PFSK-1 (cell line): Measurements from ENCODE around the gene TMEM37.

Source experiments
- FOXP2 ChIP-seq: optimal IDR thresholded peaks from 2 replicates; pipeline ENCODE3; 2011; ENCODE audit warnings: borderline replicate concordance, control low read depth, inconsistent platforms; ENCODE audit not compliant: insufficient read depth; ENCODE audit errors: extremely low read length, extremely low read depth
- POLR2AphosphoS5 ChIP-seq: IDR thresholded peaks from 2 replicates; pipeline ENCODE4 v1.6.1; 2012; ENCODE audit warnings: low read depth, mild to moderate bottlenecking, control low read depth, low read length, moderate library complexity
- SIN3A ChIP-seq: IDR thresholded peaks from 2 replicates; pipeline ENCODE4 v1.6.1; 2012; ENCODE audit warnings: mild to moderate bottlenecking, low read length, moderate library complexity, borderline replicate concordance; ENCODE audit not compliant: insufficient read depth
- TAF1 ChIP-seq: IDR thresholded peaks from 2 replicates; pipeline ENCODE4 v1.6.1; 2012; ENCODE audit warnings: low read length, control low read depth, borderline replicate concordance; ENCODE audit not compliant: insufficient read depth
- TF ChIP-seq, protein P1 (sequence below), 2 experiments: IDR thresholded peaks; 2 replicates each; pipeline versions ENCODE4 v1.6.1 to v1.8.0; 2011 to 2012; ENCODE audit warnings: low read depth in 2 of 2, low read length in 2 of 2, control low read depth in 1 of 2, inconsistent platforms in 1 of 2, mild to moderate bottlenecking in 1 of 2, moderate library complexity in 1 of 2; ENCODE audit not compliant: insufficient read depth in 1 of 2

The TMEM37 gene

DNA sequence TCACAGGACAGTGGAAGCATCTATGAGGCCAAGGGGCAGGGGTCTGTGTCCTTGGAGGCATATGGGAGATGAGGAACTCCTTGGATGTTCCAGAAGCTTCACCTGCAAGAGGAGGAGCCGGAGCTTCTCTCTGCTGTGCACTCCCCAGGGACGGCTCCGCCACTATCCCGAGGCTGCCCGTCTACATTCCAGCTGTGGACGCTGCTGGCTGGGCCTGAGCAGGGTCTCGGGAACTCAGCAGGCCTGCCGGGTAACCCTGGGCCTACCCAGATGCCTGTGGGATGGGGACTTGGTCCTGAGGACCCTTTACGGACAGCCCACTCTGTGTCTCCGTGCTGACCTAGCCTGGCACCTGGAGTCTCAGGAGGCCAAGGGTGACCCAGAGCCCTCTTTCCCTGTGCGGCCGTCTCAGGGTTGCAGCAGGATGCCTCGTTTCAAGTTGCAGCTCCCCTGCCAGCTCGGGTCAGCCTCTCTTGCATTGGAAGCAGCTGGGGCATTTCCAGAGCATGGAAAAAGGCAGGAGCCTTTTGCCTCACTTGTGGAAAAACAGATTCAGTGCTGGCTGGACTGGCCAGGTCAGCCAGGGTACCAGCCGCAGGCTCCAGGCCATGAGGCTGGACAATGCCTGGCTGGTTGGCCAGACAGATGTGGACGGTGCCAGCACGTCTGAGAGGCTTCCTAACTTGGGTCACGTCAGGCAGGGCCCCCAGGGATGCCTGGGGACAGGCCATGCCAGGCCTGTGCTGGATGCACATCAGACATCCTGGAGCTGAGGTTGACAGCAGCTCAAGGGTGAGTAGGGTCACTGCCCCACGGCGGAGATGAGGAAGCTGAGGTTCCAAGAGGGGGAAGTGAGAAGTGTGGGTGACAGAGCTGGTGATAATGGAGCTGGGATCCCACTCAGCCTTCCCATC, 51.1 kb downstream of the TMEM37 start:
- TF ChIP-seq SIN3A (no peak), TAF1 (no peak), FOXP2 (no peak), POLR2AphosphoS5 (no peak)
- TF ChIP-seq, protein P1, sequence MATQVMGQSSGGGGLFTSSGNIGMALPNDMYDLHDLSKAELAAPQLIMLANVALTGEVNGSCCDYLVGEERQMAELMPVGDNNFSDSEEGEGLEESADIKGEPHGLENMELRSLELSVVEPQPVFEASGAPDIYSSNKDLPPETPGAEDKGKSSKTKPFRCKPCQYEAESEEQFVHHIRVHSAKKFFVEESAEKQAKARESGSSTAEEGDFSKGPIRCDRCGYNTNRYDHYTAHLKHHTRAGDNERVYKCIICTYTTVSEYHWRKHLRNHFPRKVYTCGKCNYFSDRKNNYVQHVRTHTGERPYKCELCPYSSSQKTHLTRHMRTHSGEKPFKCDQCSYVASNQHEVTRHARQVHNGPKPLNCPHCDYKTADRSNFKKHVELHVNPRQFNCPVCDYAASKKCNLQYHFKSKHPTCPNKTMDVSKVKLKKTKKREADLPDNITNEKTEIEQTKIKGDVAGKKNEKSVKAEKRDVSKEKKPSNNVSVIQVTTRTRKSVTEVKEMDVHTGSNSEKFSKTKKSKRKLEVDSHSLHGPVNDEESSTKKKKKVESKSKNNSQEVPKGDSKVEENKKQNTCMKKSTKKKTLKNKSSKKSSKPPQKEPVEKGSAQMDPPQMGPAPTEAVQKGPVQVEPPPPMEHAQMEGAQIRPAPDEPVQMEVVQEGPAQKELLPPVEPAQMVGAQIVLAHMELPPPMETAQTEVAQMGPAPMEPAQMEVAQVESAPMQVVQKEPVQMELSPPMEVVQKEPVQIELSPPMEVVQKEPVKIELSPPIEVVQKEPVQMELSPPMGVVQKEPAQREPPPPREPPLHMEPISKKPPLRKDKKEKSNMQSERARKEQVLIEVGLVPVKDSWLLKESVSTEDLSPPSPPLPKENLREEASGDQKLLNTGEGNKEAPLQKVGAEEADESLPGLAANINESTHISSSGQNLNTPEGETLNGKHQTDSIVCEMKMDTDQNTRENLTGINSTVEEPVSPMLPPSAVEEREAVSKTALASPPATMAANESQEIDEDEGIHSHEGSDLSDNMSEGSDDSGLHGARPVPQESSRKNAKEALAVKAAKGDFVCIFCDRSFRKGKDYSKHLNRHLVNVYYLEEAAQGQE (IDR thresholded peaks at IDR 0.05; ENCODE audit: insufficient read depth in 1 of 2, low read depth in 2 of 2, low read length in 2 of 2): no peak

DNA sequence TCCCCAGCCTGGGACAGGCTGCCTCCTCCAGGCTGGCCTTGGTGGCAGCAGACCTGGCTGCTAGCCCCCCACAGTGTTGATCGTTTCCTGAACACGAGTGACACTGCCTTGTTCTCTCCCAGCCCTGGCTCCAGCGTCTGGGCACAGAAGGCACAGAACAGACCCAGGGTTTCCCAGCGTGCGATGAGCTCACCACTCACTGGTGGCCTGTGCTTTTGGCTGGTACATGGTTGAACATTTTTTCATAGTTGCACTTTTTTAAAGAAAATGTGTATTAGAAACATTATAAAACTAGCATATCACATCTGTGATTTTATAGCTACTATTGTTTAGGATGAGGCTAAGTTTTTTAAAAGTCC, 51.7 kb downstream of the TMEM37 start:
- TF ChIP-seq, protein P1 (IDR thresholded peaks at IDR 0.05; ENCODE audit: insufficient read depth in 1 of 2, low read depth in 2 of 2, low read length in 2 of 2): no peak
- no peak for TF ChIP-seq TAF1
- no peak for TF ChIP-seq POLR2AphosphoS5
- no peak for TF ChIP-seq FOXP2
- no peak for TF ChIP-seq SIN3A

DNA sequence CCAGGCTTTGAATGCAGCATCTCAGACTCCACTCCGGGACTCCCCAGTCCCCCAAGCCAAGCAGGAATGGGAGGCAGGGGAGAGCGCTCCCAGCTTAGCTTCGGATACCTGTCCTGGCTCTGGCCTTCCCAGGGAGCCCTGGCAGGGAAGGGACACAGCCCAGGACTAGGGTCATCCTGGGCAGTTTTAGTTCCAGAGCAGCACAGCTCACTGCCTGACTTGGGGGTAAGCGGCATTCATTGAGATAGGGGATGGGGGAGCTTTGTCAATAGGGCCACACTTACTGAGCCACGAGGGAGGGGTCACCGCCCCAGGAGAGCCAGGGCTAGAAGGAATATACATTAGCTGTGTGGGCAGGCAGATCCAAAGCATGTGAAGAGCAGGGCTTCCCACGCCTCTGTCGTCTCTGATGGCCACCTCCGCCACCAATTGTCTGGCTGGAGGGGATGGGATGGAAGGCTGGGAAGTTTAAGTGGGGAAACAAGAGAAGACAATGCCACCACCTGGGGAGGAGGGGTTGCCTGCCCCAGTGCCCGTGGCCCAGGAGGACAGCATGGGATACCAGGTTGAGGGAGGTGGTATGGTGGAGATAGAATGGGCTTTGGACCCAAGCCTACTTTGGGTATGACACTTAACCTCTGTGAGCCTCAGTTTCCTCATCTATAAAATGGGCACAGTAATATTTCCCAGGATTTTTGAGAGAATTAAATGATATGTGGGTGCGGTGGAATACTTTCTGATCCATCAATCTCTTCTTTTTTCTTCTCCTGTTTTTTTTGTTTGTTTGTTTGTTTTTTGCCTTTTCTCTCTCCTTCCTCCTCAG, 52.5 kb downstream of the TMEM37 start:
- TF ChIP-seq SIN3A (no peak), TAF1 (no peak), POLR2AphosphoS5 (no peak), FOXP2 (no peak)
- TF ChIP-seq, protein P1 (IDR thresholded peaks at IDR 0.05; ENCODE audit: insufficient read depth in 1 of 2, low read depth in 2 of 2, low read length in 2 of 2): no peak

DNA sequence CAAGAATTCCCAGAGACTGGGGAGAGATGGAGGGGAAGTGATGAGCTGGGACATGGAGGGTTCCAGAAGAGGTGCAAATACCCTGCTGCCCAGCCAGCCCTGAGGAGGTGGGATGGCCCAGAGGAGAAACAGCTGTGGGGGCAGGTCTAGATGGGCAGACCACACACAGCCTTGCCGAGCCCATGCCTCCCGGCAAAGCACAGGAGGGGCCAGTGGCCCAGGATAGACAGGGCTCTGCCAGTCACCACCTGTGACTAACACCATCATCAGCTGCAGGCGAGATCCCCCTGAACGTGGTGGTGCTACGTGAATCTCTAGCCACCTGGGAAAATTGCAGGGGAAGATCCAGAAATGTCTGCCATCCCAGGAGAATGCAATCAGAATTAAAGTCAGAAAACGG, 53.2 kb downstream of the TMEM37 start:
- TF ChIP-seq, protein P1 (IDR thresholded peaks at IDR 0.05; ENCODE audit: insufficient read depth in 1 of 2, low read depth in 2 of 2, low read length in 2 of 2): no peak
- TF ChIP-seq POLR2AphosphoS5: no peak
- TF ChIP-seq SIN3A: no peak
- TF ChIP-seq FOXP2: no peak
- TF ChIP-seq TAF1: no peak
